GM12878 (cell line): ENCODE data around the gene DOK1. TPM values are rescaled to one million over a fixed set of nuclear protein-coding genes. Genes with fewer than 3 reads are reported as not detected.
A peak's percentile ranks its signal among the peaks of the same experiment; 100 is the strongest.

Experiments used
- ATF3 ChIP-seq: IDR thresholded peaks from 2 replicates; pipeline ENCODE4 v1.6.1; 2011; ENCODE audit warnings: low read depth, mild to moderate bottlenecking, low read length, moderate library complexity, borderline replicate concordance; ENCODE audit errors: extremely low read depth
- NR2C1 ChIP-seq: fragments of 450-650 bp; IDR thresholded peaks from 2 replicates; pipeline ENCODE4 v1.6.1; 2017; ENCODE audit warnings: antibody characterized with exemption, mild to moderate bottlenecking, moderate library complexity
- POLR2A ChIP-seq: IDR thresholded peaks from 2 replicates; pipeline ENCODE4 v1.6.1; 2011; ENCODE audit warnings: low read depth, mild to moderate bottlenecking, low read length
- POLR2AphosphoS2 ChIP-seq: IDR thresholded peaks from 2 replicates; pipeline ENCODE4 v1.6.1; 2011; ENCODE audit warnings: low read depth, mild to moderate bottlenecking, low read length, improper control_type of control experiment, moderate library complexity
- RAD51 ChIP-seq: fragments of 450-650 bp; IDR thresholded peaks from 2 replicates; pipeline ENCODE4 v1.6.1; 2016; ENCODE audit warnings: moderate library complexity, mild to moderate bottlenecking, inconsistent platforms
- RELB ChIP-seq: fragments of 450-650 bp; IDR thresholded peaks from 2 replicates; pipeline ENCODE4 v1.6.1; 2017; ENCODE audit warnings: low read depth, mild to moderate bottlenecking, moderate library complexity
- ZBTB33 ChIP-seq: fragments of 450-650 bp; IDR thresholded peaks from 2 replicates; pipeline ENCODE4 v1.6.1; 2017; ENCODE audit warnings: mild to moderate bottlenecking
- ZNF274 ChIP-seq: IDR thresholded peaks from one replicate; pipeline ENCODE4 v1.8.0; 2011; ENCODE audit not compliant: insufficient read length, insufficient read depth
- ZNF687 ChIP-seq: fragments of 450-650 bp; IDR thresholded peaks from 2 replicates; pipeline ENCODE4 v1.6.1; 2017; ENCODE audit warnings: mild to moderate bottlenecking, moderate library complexity
- polyA plus RNA-seq, 11 experiments: library from polyadenylated mRNA; depleted of rRNA in 4 of 11; unstranded in 6 of 11; stranded (reverse) in 5 of 11; fragments of >200 nt; fragmentation: Nextera tagmentation in 4 of 11; fragmentation: Illumina TruSeq in 1 of 11; extraction: Ambion mirVana in 4 of 11; extraction: Trizol in 1 of 11; gene quantifications; 1 replicate in 1 of 11; 2 replicates in 10 of 11; pipeline versions ENCODE4 v1.2.1 to v1.2.3, GENCODE V29; 2011 to 2016; ENCODE audit warnings: inconsistent platforms in 2 of 11, missing spikeins in 2 of 11, low read depth in 1 of 11
- total RNA-seq, 4 experiments: library from RNA; depleted of rRNA in 3 of 4; stranded (reverse); fragments of >200 nt in 3 of 4; fragmentation: Illumina TruSeq in 1 of 4; extraction: Trizol in 1 of 4; gene quantifications; 2 replicates each; pipeline versions ENCODE4 v1.2.1 to v1.2.3, GENCODE V29; 2013 to 2021

DOK1 gene
- total and polyA plus RNA-seq, 10 of the 15 experiments (the other 5 are each of a cell fraction or from before 2014, with no cell fraction given): 1.4 to 104 (median 59.7) TPM

GRCh38 chr2:74548900-74549826 lies 5.4 kb upstream of the DOK1 start (continued):
- TF ChIP-seq ZBTB33 (peak; percentile 78), RAD51 (peak; percentile 58), ZNF687 (0 out of 2 replicates have a peak, but pooled peaks have one; percentile 28), RELB (peak; percentile 37; the same call in 1 of the 2 replicates), POLR2A (peak; percentile 59), POLR2AphosphoS2 (no peak), NR2C1 (no peak), ZNF274 (no peak), ATF3 (no peak)
